Esophagus muscularis mucosa (tissue), 3 donors: ENCODE results near the gene SCCPDH.

Experiments used
- POLR2A ChIP-seq: fragments of 450-650 bp; IDR thresholded peaks from one replicate; pipeline ENCODE4 v1.6.1; 2017; ENCODE audit warnings: antibody characterized with exemption, moderate library complexity, mild to moderate bottlenecking, low read depth
- POLR2AphosphoS5 ChIP-seq, 2 donors: sonication (generic); formaldehyde crosslinking; IDR thresholded peaks; one replicate each; pipeline ENCODE4 v1.6.1; 2017; ENCODE audit warnings: antibody characterized with exemption in 2 of 2
- TF ChIP-seq, protein P1 (sequence below), 3 experiments: fragments of 200-600 bp in 2 of 3; fragments of 450-650 bp in 1 of 3; sonication (generic) in 2 of 3; IDR thresholded peaks; one replicate each; pipeline ENCODE4 v1.5.1; 2017 to 2019; ENCODE audit warnings: antibody characterized with exemption in 3 of 3, mild to moderate bottlenecking in 2 of 3, moderate library complexity in 1 of 3

DNA sequence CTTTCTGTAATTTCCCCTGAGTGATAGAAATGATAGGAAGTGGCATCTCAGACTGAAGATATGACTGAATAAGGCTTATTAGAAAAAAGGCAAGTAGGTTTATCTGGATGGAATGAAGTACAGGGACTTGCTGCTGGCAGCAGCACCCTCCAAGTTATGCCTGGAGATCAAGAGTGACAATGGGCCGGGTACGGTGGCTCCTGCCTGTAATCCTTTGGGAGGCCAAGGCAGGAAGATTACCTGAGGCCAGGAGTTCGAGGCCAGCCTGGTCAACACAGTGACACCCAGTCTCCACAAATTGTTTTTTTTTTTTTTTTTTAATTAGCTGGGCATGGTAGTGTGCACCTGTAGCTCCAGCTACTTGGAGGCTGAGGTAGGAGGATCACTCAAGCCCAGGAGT, 87.8 kb downstream of the SCCPDH start:
- TF ChIP-seq, protein P1, sequence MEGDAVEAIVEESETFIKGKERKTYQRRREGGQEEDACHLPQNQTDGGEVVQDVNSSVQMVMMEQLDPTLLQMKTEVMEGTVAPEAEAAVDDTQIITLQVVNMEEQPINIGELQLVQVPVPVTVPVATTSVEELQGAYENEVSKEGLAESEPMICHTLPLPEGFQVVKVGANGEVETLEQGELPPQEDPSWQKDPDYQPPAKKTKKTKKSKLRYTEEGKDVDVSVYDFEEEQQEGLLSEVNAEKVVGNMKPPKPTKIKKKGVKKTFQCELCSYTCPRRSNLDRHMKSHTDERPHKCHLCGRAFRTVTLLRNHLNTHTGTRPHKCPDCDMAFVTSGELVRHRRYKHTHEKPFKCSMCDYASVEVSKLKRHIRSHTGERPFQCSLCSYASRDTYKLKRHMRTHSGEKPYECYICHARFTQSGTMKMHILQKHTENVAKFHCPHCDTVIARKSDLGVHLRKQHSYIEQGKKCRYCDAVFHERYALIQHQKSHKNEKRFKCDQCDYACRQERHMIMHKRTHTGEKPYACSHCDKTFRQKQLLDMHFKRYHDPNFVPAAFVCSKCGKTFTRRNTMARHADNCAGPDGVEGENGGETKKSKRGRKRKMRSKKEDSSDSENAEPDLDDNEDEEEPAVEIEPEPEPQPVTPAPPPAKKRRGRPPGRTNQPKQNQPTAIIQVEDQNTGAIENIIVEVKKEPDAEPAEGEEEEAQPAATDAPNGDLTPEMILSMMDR (IDR thresholded peaks at IDR 0.05) = no peak
- no peak for TF ChIP-seq POLR2A
- no peak for TF ChIP-seq POLR2AphosphoS5 (IDR thresholded peaks at IDR 0.05)
